CD4-positive, CD25-positive, alpha-beta regulatory T cell (primary cell): Measurements from ENCODE around the gene MC1R. TPM values are rescaled to one million over a fixed set of nuclear protein-coding genes. Genes with fewer than 3 reads are reported as not detected.

Source experiments
- ATAC-seq, 2 donors: fragments of 150-1000 bp; cut with Tn5 transposase; one replicate each; pipeline ENCODE4 v1.10.0; 2021; ENCODE audit warnings: low read depth in 2 of 2, moderate number of reproducible peaks in 2 of 2, moderate library complexity in 1 of 2
- DNase-seq, 3 donors: peaks; one replicate each; pipeline versions ENCODE4 v3.0.0 to v3.0.0-alpha.2; 2012 to 2022; ENCODE audit warnings: mixed read lengths in 1 of 3
- H3K27ac ChIP-seq: one replicate; pipeline ENCODE4 v1.7.0; 2013; ENCODE audit warnings: mild to moderate bottlenecking, low read length; ENCODE audit not compliant: insufficient read depth, poor library complexity, severe bottlenecking
- H3K27me3 ChIP-seq: one replicate; pipeline ENCODE4 v1.7.0; 2013; ENCODE audit warnings: low read length; ENCODE audit not compliant: control insufficient read depth, insufficient read depth
- H3K36me3 ChIP-seq: one replicate; pipeline ENCODE4 v1.7.0; 2013; ENCODE audit warnings: mild to moderate bottlenecking, low read length, moderate library complexity; ENCODE audit not compliant: control insufficient read depth, insufficient read depth
- H3K4me1 ChIP-seq: 2 replicates; pipeline ENCODE4 v1.7.0; 2013; ENCODE audit warnings: mild to moderate bottlenecking, low read length; ENCODE audit not compliant: insufficient read depth, control insufficient read depth, poor library complexity, severe bottlenecking
- H3K4me3 ChIP-seq: one replicate; pipeline ENCODE4 v1.7.0; 2013; ENCODE audit warnings: low read depth, mild to moderate bottlenecking, low read length, moderate library complexity
- H3K9me3 ChIP-seq, 2 experiments: 1 replicate in 1 of 2; 2 replicates in 1 of 2; pipeline ENCODE4 v1.7.0; 2013; ENCODE audit warnings: low read length in 2 of 2, mild to moderate bottlenecking in 1 of 2, moderate library complexity in 1 of 2; ENCODE audit not compliant: control insufficient read depth in 2 of 2
- H3K27ac Mint-ChIP-seq, 3 donors: one replicate each; pipeline ENCODE4 v1.8.0; 2020 to 2022; ENCODE audit warnings: mild to moderate bottlenecking in 3 of 3, mixed read lengths in 3 of 3, moderate library complexity in 2 of 3
- H3K27me3 Mint-ChIP-seq: one replicate; pipeline ENCODE4 v1.8.0; 2022; ENCODE audit warnings: mild to moderate bottlenecking, mixed read lengths
- H3K36me3 Mint-ChIP-seq: one replicate; pipeline ENCODE4 v1.8.0; 2020; ENCODE audit warnings: mixed read lengths
- H3K4me1 Mint-ChIP-seq, 4 donors: one replicate each; pipeline ENCODE4 v1.8.0; 2020 to 2022; ENCODE audit warnings: mixed read lengths in 4 of 4, mild to moderate bottlenecking in 1 of 4
- H3K4me3 Mint-ChIP-seq, 4 donors: one replicate each; pipeline ENCODE4 v1.8.0; 2020 to 2022; ENCODE audit warnings: mild to moderate bottlenecking in 4 of 4, mixed read lengths in 4 of 4, moderate library complexity in 3 of 4
- H3K9me3 Mint-ChIP-seq, 7 donors: one replicate each; pipeline ENCODE4 v1.8.0; 2020 to 2022; ENCODE audit warnings: mixed read lengths in 7 of 7, mild to moderate bottlenecking in 3 of 7, moderate library complexity in 2 of 7
- polyA plus RNA-seq, 4 donors: library from polyadenylated mRNA; unstranded; fragments of 300-500 nt; fragmentation: Illumina TruSeq; gene quantifications; one replicate each; pipeline ENCODE4 v1.2.3, GENCODE V29; 2021
- total RNA-seq: library from RNA; stranded (reverse); gene quantifications from one replicate; pipeline ENCODE4 v1.2.3, GENCODE V29; 2022

MC1R gene
- total and polyA plus RNA-seq, 5 donors from 2014 or later, result 0.08 to 14.9 (median 0.28) TPM; not detected in 1

- ATAC-seq, result no peak
- Histone ChIP-seq H3K9me3 (no peaks in the 10 kb centered on the region), H3K36me3 (no peaks in the 10 kb centered on the region), H3K27me3 (no peaks in the 10 kb centered on the region), H3K27ac (no peak overlapping the region), H3K4me3 (no peak overlapping the region), H3K4me1 (peaks cover 78% of the 10 kb centered on the region)
- H3K4me1 Mint-ChIP-seq, result peaks cover 0 to 65% (median 20%) of the 10 kb centered on the region in 4 donors
- no peak overlapping the region for H3K27ac Mint-ChIP-seq
- no peaks in the 10 kb centered on the region for H3K36me3 Mint-ChIP-seq
- no peak for DNase-seq
- H3K4me3 Mint-ChIP-seq, result peak overlapping the region in 3 of 4 donors; percentile 35 to 88 (median 60)
- no peaks in the 10 kb centered on the region for H3K9me3 Mint-ChIP-seq
- H3K27me3 Mint-ChIP-seq, result peaks cover 40% of the 10 kb centered on the region
Observed at GRCh38 chr16:89920723-89921122, 2.1 kb downstream of the MC1R start.

GRCh38 chr16:89921131-89921701, 2.6 kb downstream of the MC1R start:
- H3K27ac ChIP-seq, result no peak overlapping the region
- peaks cover 40% of the 10 kb centered on the region for H3K27me3 Mint-ChIP-seq
- no peaks in the 10 kb centered on the region for H3K36me3 ChIP-seq
- no peaks in the 10 kb centered on the region for H3K27me3 ChIP-seq
- peak overlapping the region in 1 of 4 donors; percentile 74 for H3K4me3 Mint-ChIP-seq
- H3K4me3 ChIP-seq, result no peak overlapping the region
- peaks cover 83% of the 10 kb centered on the region for H3K4me1 ChIP-seq
- DNase-seq (no peak), ATAC-seq (no peak)
- H3K27ac Mint-ChIP-seq, result no peak overlapping the region
- H3K9me3 ChIP-seq, result no peaks in the 10 kb centered on the region
- peaks cover 0 to 62% (median 20%) of the 10 kb centered on the region in 4 donors for H3K4me1 Mint-ChIP-seq
- no peaks in the 10 kb centered on the region for H3K36me3 Mint-ChIP-seq
- no peaks in the 10 kb centered on the region for H3K9me3 Mint-ChIP-seq

- DNase-seq (no peak), ATAC-seq (no peak)
- Mint-ChIP-seq H3K9me3 (no peaks in the 10 kb centered on the region), H3K36me3 (no peaks in the 10 kb centered on the region), H3K27ac (peak overlapping the region in 1 of 3 donors; percentile 29), H3K4me3 (peak overlapping the region; percentile 62 to 83 (median 72)), H3K4me1 (peaks cover 0 to 64% (median 20%) of the 10 kb centered on the region in 4 donors), H3K27me3 (peaks cover 44% of the 10 kb centered on the region)
- Histone ChIP-seq H3K36me3 (no peaks in the 10 kb centered on the region), H3K27me3 (no peaks in the 10 kb centered on the region), H3K4me3 (no peak overlapping the region), H3K4me1 (peaks cover 83% of the 10 kb centered on the region), H3K9me3 (no peaks in the 10 kb centered on the region), H3K27ac (no peak overlapping the region)
Observed at GRCh38 chr16:89921702-89922476, 3.2 kb downstream of the MC1R start.

GRCh38 chr16:89922477-89922883, 3.8 kb downstream of the MC1R start:
- ATAC-seq (no peak), DNase-seq (no peak)
- Mint-ChIP-seq H3K27me3 (peaks cover 44% of the 10 kb centered on the region), H3K36me3 (no peaks in the 10 kb centered on the region), H3K9me3 (no peaks in the 10 kb centered on the region), H3K4me1 (peaks cover 0 to 58% (median 17%) of the 10 kb centered on the region in 4 donors), H3K27ac (no peak overlapping the region), H3K4me3 (peak overlapping the region; percentile 62 to 83 (median 72))
- H3K27ac ChIP-seq, result no peak overlapping the region
- no peaks in the 10 kb centered on the region for H3K36me3 ChIP-seq
- peaks cover 77% of the 10 kb centered on the region for H3K4me1 ChIP-seq
- H3K9me3 ChIP-seq, result no peaks in the 10 kb centered on the region
- H3K4me3 ChIP-seq, result no peak overlapping the region
- H3K27me3 ChIP-seq, result no peaks in the 10 kb centered on the region

- ATAC-seq (peak in 1 of 2 donors; percentile 13), DNase-seq (peak in 1 of 3 donors; percentile 61)
- Mint-ChIP-seq H3K9me3 (no peaks in the 10 kb centered on the region), H3K4me3 (peak within 1 kb of the TSS; percentile 62 to 83 (median 72)), H3K4me1 (peaks cover 0 to 53% (median 14%) of the 10 kb centered on the region in 4 donors), H3K27me3 (peaks cover 43% of the 10 kb centered on the region), H3K27ac (no peak within 1 kb of the TSS), H3K36me3 (no peaks in the 10 kb centered on the region)
- no peak within 1 kb of the TSS for H3K27ac ChIP-seq
- no peaks in the 10 kb centered on the region for H3K9me3 ChIP-seq
- H3K27me3 ChIP-seq, result no peaks in the 10 kb centered on the region
- peaks cover 71% of the 10 kb centered on the region for H3K4me1 ChIP-seq
- no peaks in the 10 kb centered on the region for H3K36me3 ChIP-seq
- H3K4me3 ChIP-seq, result no peak within 1 kb of the TSS
Observed at GRCh38 chr16:89922884-89923639, 4.4 kb downstream of the MC1R start, which contains the start of gene TUBB3. TSS of gene TUBB3 (plus strand) at chr16:89923342. CDS start at chr16:89923402, 60 bp downstream.

- no peak overlapping the region for H3K4me3 ChIP-seq
- no peaks in the 10 kb centered on the region for H3K9me3 Mint-ChIP-seq
- H3K27ac ChIP-seq, result no peak overlapping the region
- H3K36me3 ChIP-seq, result no peaks in the 10 kb centered on the region
- peak overlapping the region in 1 of 4 donors; percentile 57 for H3K4me3 Mint-ChIP-seq
- no peaks in the 10 kb centered on the region for H3K27me3 ChIP-seq
- peaks cover 64% of the 10 kb centered on the region for H3K4me1 ChIP-seq
- ATAC-seq, result no peak
- no peak overlapping the region for H3K27ac Mint-ChIP-seq
- H3K4me1 Mint-ChIP-seq, result peaks cover 0 to 47% (median 14%) of the 10 kb centered on the region in 4 donors
- no peaks in the 10 kb centered on the region for H3K36me3 Mint-ChIP-seq
- peaks cover 45% of the 10 kb centered on the region for H3K27me3 Mint-ChIP-seq
- H3K9me3 ChIP-seq, result no peaks in the 10 kb centered on the region
- DNase-seq, result no peak
Observed at GRCh38 chr16:89923640-89924296, 5.1 kb downstream of the MC1R start.

GRCh38 chr16:89924297-89924924, 5.7 kb downstream of the MC1R start:
- Histone ChIP-seq H3K9me3 (no peaks in the 10 kb centered on the region), H3K4me3 (no peak overlapping the region), H3K36me3 (no peaks in the 10 kb centered on the region), H3K27ac (no peak overlapping the region), H3K4me1 (peaks cover 58% of the 10 kb centered on the region), H3K27me3 (no peaks in the 10 kb centered on the region)
- no peaks in the 10 kb centered on the region for H3K36me3 Mint-ChIP-seq
- H3K27me3 Mint-ChIP-seq, result peaks cover 45% of the 10 kb centered on the region
- ATAC-seq (no peak), DNase-seq (peak in 2 of 3 donors; percentile 35 to 45)
- H3K4me1 Mint-ChIP-seq, result peaks cover 0 to 44% (median 14%) of the 10 kb centered on the region in 4 donors
- no peak overlapping the region for H3K27ac Mint-ChIP-seq
- H3K9me3 Mint-ChIP-seq, result no peaks in the 10 kb centered on the region
- H3K4me3 Mint-ChIP-seq, result peak overlapping the region in 3 of 4 donors; percentile 61 to 63 (median 62)
